ENCODE results near the gene RPP25. TPM values are rescaled to one million over a fixed set of nuclear protein-coding genes. Genes with fewer than 3 reads are reported as not detected.

The RPP25 gene
- total RNA-seq, 1 experiment from 2014 or later: 22.5 TPM

- POLR2A ChIA-PET (ENCODE audit: low non-redundant PET): no interaction called here
Measured at GRCh38 chr15:74955017-74955416, 1.6 kb downstream of the RPP25 start.

GRCh38 chr15:74954515-74954914 lies 2.1 kb downstream of the RPP25 start:
- H3K36me3 ChIP-seq (ENCODE audit: insufficient read depth, low read length, poor library complexity, severe bottlenecking): no peaks in the 10 kb centered on the region
- no TSS peak for BruUV-seq (replicated peaks)
- POLR2A ChIA-PET (ENCODE audit: low non-redundant PET): no interaction called here
- no peaks in the 10 kb centered on the region for H3K9me3 ChIP-seq (ENCODE audit: low read depth, low read length, poor library complexity, severe bottlenecking)
- DNase-seq (ENCODE audit: low spot score): peak; percentile 54
- CTCF ChIA-PET: interaction anchor here (1.0 kb wide), 2 partner anchors 247 to 250 kb away, joined by 3 to 8 read pairs; partner anchors contain the start of gene C15orf39
- H3K27me3 ChIP-seq (replicated peaks; ENCODE audit: insufficient read depth, low read depth, low read length, poor library complexity): no peaks in the 10 kb centered on the region
- H3K4me3 ChIP-seq (ENCODE audit: low read depth, low read length, poor library complexity, severe bottlenecking): peak overlapping the region; percentile 66
- peak overlapping the region; percentile 67 for H3K27ac ChIP-seq (ENCODE audit: low read depth, low read length, poor library complexity, severe bottlenecking)
- H3K4me1 ChIP-seq (ENCODE audit: insufficient read depth, low read length, poor library complexity, severe bottlenecking): peaks cover 51% of the 10 kb centered on the region
- intact Hi-C loops (cut with micrococcal nuclease; ENCODE audit: unreplicated experiment): loop anchor here (5.0 kb wide), 1 partner anchor 317 kb away; no protein-coding TSS in a partner anchor
- no peak for TF ChIP-seq EZH2 (IDR thresholded peaks at IDR 0.05; ENCODE audit: borderline replicate concordance, low read depth, low read length, poor library complexity, severe bottlenecking)
- no peak for TF ChIP-seq CTCF (conservative IDR thresholded peaks at IDR 0.05; ENCODE audit: low read depth, low read length)

More at GRCh38 chr15:74955017-74955416, 1.6 kb downstream of the RPP25 start:
- DNase-seq (ENCODE audit: low spot score): no peak
- CTCF ChIA-PET: interaction anchor here (1.0 to 1.2 kb wide), 2 partner anchors 53 to 249 kb away, joined by 3 read pairs; no protein-coding TSS in a partner anchor
- H3K4me3 ChIP-seq (ENCODE audit: low read depth, low read length, poor library complexity, severe bottlenecking): peak overlapping the region; percentile 66
- H3K4me1 ChIP-seq (ENCODE audit: insufficient read depth, low read length, poor library complexity, severe bottlenecking): peaks cover 53% of the 10 kb centered on the region
- H3K27me3 ChIP-seq (replicated peaks; ENCODE audit: insufficient read depth, low read depth, low read length, poor library complexity): no peaks in the 10 kb centered on the region
- H3K9me3 ChIP-seq (ENCODE audit: low read depth, low read length, poor library complexity, severe bottlenecking): no peaks in the 10 kb centered on the region
- H3K27ac ChIP-seq (ENCODE audit: low read depth, low read length, poor library complexity, severe bottlenecking): peak overlapping the region; percentile 67
- no peaks in the 10 kb centered on the region for H3K36me3 ChIP-seq (ENCODE audit: insufficient read depth, low read length, poor library complexity, severe bottlenecking)
- BruUV-seq (replicated peaks): no TSS peak
- intact Hi-C loops (cut with micrococcal nuclease; ENCODE audit: unreplicated experiment): no loop called here
- TF ChIP-seq EZH2 (IDR thresholded peaks at IDR 0.05; ENCODE audit: borderline replicate concordance, low read depth, low read length, poor library complexity, severe bottlenecking) (no peak), CTCF (conservative IDR thresholded peaks at IDR 0.05; ENCODE audit: low read depth, low read length) (no peak)

DNA sequence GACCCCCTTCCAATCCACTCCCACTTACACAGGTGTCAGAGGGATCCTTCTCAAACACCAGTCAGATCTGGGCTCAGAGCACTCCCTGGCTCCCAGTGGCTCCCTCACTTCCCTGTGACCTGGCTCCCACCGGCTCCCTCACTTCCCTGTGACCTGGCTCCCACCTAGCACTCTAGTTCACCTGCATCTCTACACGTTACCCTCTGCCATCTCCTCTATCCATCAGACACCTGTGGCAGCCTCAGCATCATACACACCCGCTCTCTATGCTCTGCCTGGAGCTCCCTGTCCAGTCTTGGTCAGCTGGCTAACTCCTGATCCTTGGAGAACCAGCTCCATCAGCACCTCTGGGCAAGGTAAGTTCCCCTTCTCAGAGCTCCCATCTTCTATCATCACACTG lies 5.6 kb downstream of the RPP25 start:
- Histone ChIP-seq H3K27ac (ENCODE audit: low read depth, low read length, poor library complexity, severe bottlenecking) (no peak overlapping the region), H3K36me3 (ENCODE audit: insufficient read depth, low read length, poor library complexity, severe bottlenecking) (no peaks in the 10 kb centered on the region), H3K4me1 (ENCODE audit: insufficient read depth, low read length, poor library complexity, severe bottlenecking) (peaks cover 24% of the 10 kb centered on the region), H3K4me3 (ENCODE audit: low read depth, low read length, poor library complexity, severe bottlenecking) (no peak overlapping the region), H3K9me3 (ENCODE audit: low read depth, low read length, poor library complexity, severe bottlenecking) (no peaks in the 10 kb centered on the region), H3K27me3 (replicated peaks; ENCODE audit: insufficient read depth, low read depth, low read length, poor library complexity) (no peaks in the 10 kb centered on the region)
- DNase-seq (ENCODE audit: low spot score): no peak
- intact Hi-C loops (cut with micrococcal nuclease; ENCODE audit: unreplicated experiment): loop anchor here (5.0 kb wide), 1 partner anchor 314 kb away; no protein-coding TSS in a partner anchor
- ChIA-PET POLR2A (ENCODE audit: low non-redundant PET) (no interaction called here), CTCF (interaction anchor here (0.6 to 1.7 kb wide), 7 partner anchors 13 to 431 kb away, joined by 3 to 21 read pairs (median 4); no protein-coding TSS in a partner anchor)
- TF ChIP-seq CTCF (conservative IDR thresholded peaks at IDR 0.05; ENCODE audit: low read depth, low read length) (no peak), EZH2 (IDR thresholded peaks at IDR 0.05; ENCODE audit: borderline replicate concordance, low read depth, low read length, poor library complexity, severe bottlenecking) (no peak)
- no TSS peak for BruUV-seq (replicated peaks)

All from A673 (cell line).